NCI-H146 (cell line): ENCODE results near the gene PHF11.
"Not testable (repeated sequence)": the region's sequence is repeated elsewhere in the genome, so short reads cannot be mapped to it uniquely, and the experiment has no call there.

Experiments
- DNase-seq: peaks from one replicate; lab custom pipeline; 2025; lab: John Stamatoyannopoulos, UW

The PHF11 gene

GRCh38 chr13:49546561-49546960, 50.8 kb downstream of the PHF11 start:
- DNase-seq, result no peak

DNA sequence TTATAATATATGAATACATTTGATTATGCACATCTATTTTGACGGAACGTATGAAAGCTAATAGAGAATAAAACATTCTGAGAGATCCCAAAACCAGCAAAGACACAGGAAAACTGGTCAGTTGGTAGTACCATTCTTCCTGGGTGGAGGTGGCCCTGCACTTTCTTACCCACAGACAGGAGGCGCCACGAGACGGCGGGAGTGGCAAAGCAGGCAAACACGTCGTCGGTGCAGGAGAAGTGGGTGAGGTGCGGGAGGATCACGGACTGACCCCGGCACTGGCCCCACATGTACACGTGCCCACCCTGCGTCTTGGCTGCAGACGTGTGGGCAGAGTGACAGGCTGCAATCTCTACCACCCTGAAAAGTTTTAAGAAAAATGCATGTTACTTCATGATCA, 53.5 kb downstream of the PHF11 start:
- no peak for DNase-seq

GRCh38 chr13:49550942-49551644, 55.3 kb downstream of the PHF11 start:
- DNase-seq, result no peak

- no peak for DNase-seq
These were observed 58.1 kb downstream of the PHF11 start for GRCh38 chr13:49553888-49554287.

DNA sequence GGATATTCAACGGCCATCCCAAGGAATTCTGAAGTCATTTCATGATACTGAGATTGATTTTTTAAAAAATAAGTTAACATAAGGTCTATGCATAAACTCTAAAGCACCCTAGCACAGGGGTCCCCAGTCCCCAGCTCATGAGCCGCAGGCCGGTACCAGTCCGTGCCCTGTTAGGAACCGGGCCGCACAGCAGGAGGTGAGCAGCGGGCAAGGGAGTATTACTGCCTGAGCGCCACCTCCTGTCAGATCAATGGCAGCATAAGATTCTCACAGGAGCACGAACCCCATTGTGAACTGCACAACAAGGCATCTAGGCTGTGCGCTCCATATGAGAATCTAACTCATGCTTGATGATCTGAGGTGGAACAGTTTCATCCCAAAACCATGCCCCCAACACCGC, 58.6 kb downstream of the PHF11 start:
- no peak for DNase-seq

- no peak for DNase-seq
These were observed 63.3 kb downstream of the PHF11 start for GRCh38 chr13:49559006-49559405.

DNA sequence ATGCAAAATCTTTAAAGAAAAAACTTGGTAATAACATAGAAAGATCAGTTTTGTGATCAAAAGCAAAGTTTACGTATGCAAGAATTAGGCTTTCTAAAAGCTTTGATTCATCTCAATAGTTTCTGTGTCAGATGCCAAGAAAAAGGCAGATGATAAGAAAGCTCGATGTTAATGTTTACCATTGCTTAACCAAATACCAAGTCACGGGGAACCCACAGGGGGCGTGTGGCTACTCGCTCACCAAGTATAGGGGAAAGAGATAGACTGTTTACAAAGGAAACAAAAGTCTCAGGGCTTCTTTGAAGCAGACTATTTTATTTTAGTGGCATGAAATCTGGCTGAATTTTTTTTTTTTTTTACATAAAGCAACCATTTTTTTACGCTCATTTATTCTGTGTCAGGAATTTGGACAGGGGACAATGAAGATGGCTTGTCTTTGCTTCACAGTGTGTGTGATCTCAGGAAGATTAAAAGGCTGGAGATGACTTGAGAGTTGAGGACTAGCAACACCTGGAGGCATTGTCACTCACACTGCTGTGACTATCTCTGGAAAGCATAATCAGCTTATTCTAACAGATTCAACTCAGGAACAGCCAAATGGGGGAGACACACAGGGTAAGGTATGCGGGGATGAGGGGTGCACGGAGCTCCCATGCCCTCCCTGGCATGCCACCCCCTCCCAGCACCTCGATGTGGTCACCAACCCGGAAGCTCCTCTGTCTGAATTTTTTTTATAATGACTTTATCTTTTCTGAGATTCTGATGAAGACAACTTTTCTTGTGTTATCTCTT, 64.7 kb downstream of the PHF11 start:
- DNase-seq, result peak; percentile 75

- DNase-seq, result peak; percentile 32
These were observed 65.3 kb downstream of the PHF11 start for GRCh38 chr13:49561062-49561410.

DNA sequence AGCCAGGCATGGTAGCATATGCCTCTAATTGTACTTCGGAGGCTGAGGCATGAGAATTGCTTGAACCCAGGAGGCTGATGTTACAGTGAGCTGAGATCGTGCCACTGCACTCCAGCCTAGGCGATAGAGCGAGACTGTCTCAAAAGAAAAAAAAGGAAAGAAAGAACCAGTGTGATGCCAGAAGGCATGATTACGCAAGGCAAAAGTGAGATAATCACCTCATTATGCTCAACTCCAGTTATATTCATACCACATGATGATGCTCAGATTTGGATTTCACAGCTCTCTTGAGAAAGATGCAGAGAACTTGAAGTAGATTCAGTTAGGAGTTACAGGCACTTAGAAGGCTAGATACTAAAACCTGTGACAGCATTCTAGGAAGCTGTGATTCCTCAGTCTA, 67.8 kb downstream of the PHF11 start:
- DNase-seq, result no peak

- DNase-seq, result not testable (repeated sequence)
These were observed 69.7 kb downstream of the PHF11 start for GRCh38 chr13:49565461-49565860.

GRCh38 chr13:49566461-49566860, 70.7 kb downstream of the PHF11 start:
- DNase-seq, result no peak

GRCh38 chr13:49567491-49567890, 71.7 kb downstream of the PHF11 start:
- no peak for DNase-seq

GRCh38 chr13:49569993-49570689, 74.4 kb downstream of the PHF11 start:
- DNase-seq, result peak; percentile 47

DNA sequence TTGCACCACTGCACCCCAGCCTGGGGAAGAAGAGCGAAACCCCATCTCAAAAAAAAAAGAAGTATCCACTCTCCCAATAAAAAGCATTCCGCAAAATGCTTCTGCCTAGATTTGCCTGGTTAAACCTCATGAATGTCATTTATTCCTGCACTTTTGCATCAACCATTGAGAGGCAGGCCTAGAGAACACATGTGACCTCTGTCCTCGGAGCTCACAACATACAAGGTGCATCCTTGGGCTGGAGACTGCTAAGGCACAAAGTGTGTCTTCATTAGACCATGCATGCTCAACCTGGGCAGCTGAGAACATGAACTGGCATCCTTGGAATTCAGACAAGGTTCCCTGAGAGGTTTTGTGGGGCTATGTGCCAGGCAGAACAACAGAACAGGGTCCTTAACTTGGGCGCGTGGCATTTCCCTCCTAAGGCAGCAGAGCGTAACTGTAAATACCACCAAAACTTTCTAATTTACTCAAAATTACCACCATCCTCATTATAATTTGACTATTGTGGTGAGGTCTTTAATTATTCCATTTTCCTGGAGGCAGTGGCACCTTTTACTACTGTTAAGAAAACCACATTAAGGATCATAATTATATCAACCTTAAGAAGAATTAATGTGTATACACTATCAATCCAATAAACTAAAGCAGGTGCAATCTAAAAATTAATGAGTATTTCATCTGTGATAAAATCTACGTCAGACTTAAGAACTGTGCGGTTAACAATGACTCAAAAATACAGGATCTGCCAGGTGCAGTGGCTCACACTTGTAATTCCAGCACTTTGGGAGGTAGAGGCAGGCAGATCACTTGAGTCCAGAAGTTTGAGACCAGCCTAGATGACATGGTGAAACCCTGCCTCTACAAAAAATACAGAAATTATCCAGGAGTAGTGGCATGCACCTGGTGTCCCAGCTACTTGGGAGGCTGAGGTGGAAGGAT, 75.8 kb downstream of the PHF11 start:
- no peak for DNase-seq
